HL-60 (cell line): ENCODE data around the gene AGMO.

Source experiments
- DNase-seq, 2 experiments: peaks; one replicate each; pipeline ENCODE4 v3.0.0-alpha.2; 2010 to 2020; ENCODE audit warnings: low read depth in 1 of 2, low spot score in 1 of 2
- H3K27ac ChIP-seq: fragments of 250-450 bp; sonication (Bioruptor Pico); replicated peaks from 2 replicates; pipeline ENCODE4 v1.5.1; 2020; ENCODE audit warnings: mild to moderate bottlenecking, moderate library complexity
- H3K27me3 ChIP-seq: fragments of 250-450 bp; sonication (Bioruptor Pico); 2 replicates; pipeline ENCODE4 v1.5.1; 2021; ENCODE audit warnings: mild to moderate bottlenecking, moderate library complexity; ENCODE audit not compliant: insufficient read depth, poor library complexity, severe bottlenecking
- H3K4me3 ChIP-seq: replicated peaks from 2 replicates; pipeline ENCODE4 v1.5.1; 2011; ENCODE audit warnings: mild to moderate bottlenecking, control low read depth, low read length; ENCODE audit not compliant: insufficient read depth
- CTCF ChIP-seq: IDR thresholded peaks from one replicate; pipeline ENCODE4 v1.5.1; 2011; ENCODE audit warnings: low read length, control low read depth, inconsistent platforms; ENCODE audit not compliant: insufficient read depth
- GABPA ChIP-seq: IDR thresholded peaks from 2 replicates; pipeline ENCODE4 v1.6.1; 2012; ENCODE audit warnings: low read depth
- POLR2AphosphoS5 ChIP-seq: IDR thresholded peaks from 2 replicates; pipeline ENCODE4 v1.6.1; 2012; ENCODE audit warnings: low read depth
- REST ChIP-seq: IDR thresholded peaks from 2 replicates; pipeline ENCODE4 v1.6.1; 2012; ENCODE audit warnings: low read depth; ENCODE audit not compliant: insufficient replicate concordance
- SPI1 ChIP-seq: IDR thresholded peaks from 2 replicates; pipeline ENCODE4 v1.6.1; 2012; ENCODE audit warnings: low read depth, mild to moderate bottlenecking, borderline replicate concordance

AGMO gene

GRCh38 chr7:15430191-15430590 is 131.6 kb downstream of the AGMO start:
- Histone ChIP-seq H3K27me3 (no peaks in the 10 kb centered on the region), H3K27ac (no peak overlapping the region), H3K4me3 (no peak overlapping the region)
- DNase-seq, result no peak
- TF ChIP-seq SPI1 (no peak), CTCF (no peak), POLR2AphosphoS5 (no peak), GABPA (no peak), REST (no peak)

- TF ChIP-seq REST (no peak), GABPA (no peak), SPI1 (no peak), POLR2AphosphoS5 (no peak), CTCF (no peak)
- no peaks in the 10 kb centered on the region for H3K27me3 ChIP-seq
- H3K27ac ChIP-seq, result no peak overlapping the region
- H3K4me3 ChIP-seq, result no peak overlapping the region
- DNase-seq, result no peak
These were observed 137.3 kb downstream of the AGMO start for GRCh38 chr7:15424468-15424867.

GRCh38 chr7:15419596-15419995 is 142.2 kb downstream of the AGMO start:
- H3K27me3 ChIP-seq, result no peaks in the 10 kb centered on the region
- no peak for TF ChIP-seq CTCF
- TF ChIP-seq REST, result no peak
- TF ChIP-seq SPI1, result no peak
- TF ChIP-seq POLR2AphosphoS5, result no peak
- H3K27ac ChIP-seq, result no peak overlapping the region
- DNase-seq, result no peak
- no peak overlapping the region for H3K4me3 ChIP-seq
